ENCODE data around the gene TASL. TPM values are rescaled to one million over a fixed set of nuclear protein-coding genes. Genes with fewer than 3 reads are reported as not detected.

Gene TASL
- total RNA-seq, 1 donor from 2014 or later = not detected

GRCh38 chrX:30590368-30590767 lies 12.8 kb upstream of the TASL start:
- H3K4me1 ChIP-seq = no peaks in the 10 kb centered on the region
- H3K27ac ChIP-seq = no peak overlapping the region
- peaks cover 2% of the 10 kb centered on the region for H3K9me3 Mint-ChIP-seq
- no peak overlapping the region for H2AFZ ChIP-seq (replicated peaks)
- H3K4me3 ChIP-seq = no peak overlapping the region
- TF ChIP-seq EZH2 (IDR thresholded peaks at IDR 0.05) = no peak
- no peak for TF ChIP-seq EZH2phosphoT487 (IDR thresholded peaks at IDR 0.05)
- TF ChIP-seq CTCF (IDR thresholded peaks at IDR 0.05) = no peak
- no peak overlapping the region for H3K9ac ChIP-seq
- no peaks in the 10 kb centered on the region for H3F3A ChIP-seq (ENCODE audit: low read depth)
- H3K4me3 Mint-ChIP-seq = no peak overlapping the region
- no peak overlapping the region for H3K4me2 ChIP-seq
- no peaks in the 10 kb centered on the region for H3K36me3 ChIP-seq
- no peak overlapping the region for H3K27ac Mint-ChIP-seq
- no peaks in the 10 kb centered on the region for H3K36me3 Mint-ChIP-seq
- no peaks in the 10 kb centered on the region for H3K27me3 Mint-ChIP-seq (ENCODE audit: insufficient read depth, low read depth)
- H3K9me3 ChIP-seq (ENCODE audit: low read depth) = no peaks in the 10 kb centered on the region
- no peaks in the 10 kb centered on the region for H3K4me1 Mint-ChIP-seq
- no peaks in the 10 kb centered on the region for H4K20me1 ChIP-seq (ENCODE audit: low read depth)
- DNase-seq (ENCODE audit: low spot score) = no peak
- no peaks in the 10 kb centered on the region for H3K27me3 ChIP-seq
- H3K79me2 ChIP-seq (ENCODE audit: low read depth) = no peaks in the 10 kb centered on the region

DNA sequence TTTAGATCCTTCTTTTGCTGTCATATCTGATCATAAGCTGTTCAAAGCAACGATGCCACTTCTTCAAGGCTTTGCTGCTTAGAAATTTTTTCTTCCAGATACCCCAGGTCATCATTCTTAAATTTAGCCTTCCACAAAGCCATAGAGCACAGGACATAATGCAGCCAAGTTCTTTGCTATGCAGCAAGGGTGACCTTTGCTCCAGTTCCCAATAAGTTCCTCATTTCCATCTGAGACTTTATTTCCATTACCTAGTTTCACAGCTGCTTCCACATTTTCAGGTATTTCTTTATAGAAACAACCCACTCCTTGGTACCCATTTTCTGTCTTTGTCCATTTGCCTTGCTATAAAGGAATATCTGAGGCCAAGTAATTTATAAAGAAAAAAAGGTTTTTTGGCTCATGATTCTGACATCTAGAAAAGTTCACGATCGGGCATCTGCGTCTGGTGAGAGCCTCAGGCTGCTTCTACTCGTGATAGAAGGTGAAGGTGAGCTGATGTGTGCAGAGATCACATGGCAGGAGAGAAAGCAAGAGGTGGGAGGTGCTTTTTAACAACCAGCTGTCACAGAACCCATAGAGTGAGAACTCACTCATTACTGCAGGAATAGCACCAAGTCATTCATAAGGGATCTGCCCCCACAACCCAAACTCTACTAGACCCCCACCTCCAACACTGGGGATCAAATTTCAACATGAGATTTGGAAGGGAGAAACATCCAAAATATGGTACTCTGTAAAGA lies 11.8 kb upstream of the TASL start:
- no peak overlapping the region for H3K4me3 Mint-ChIP-seq
- no peak overlapping the region for H3K27ac ChIP-seq
- H3F3A ChIP-seq (ENCODE audit: low read depth) = no peaks in the 10 kb centered on the region
- no peak for DNase-seq (ENCODE audit: low spot score)
- H3K9ac ChIP-seq = no peak overlapping the region
- no peaks in the 10 kb centered on the region for H3K36me3 ChIP-seq
- no peaks in the 10 kb centered on the region for H3K9me3 ChIP-seq (ENCODE audit: low read depth)
- H3K27me3 Mint-ChIP-seq (ENCODE audit: insufficient read depth, low read depth) = no peaks in the 10 kb centered on the region
- H3K4me1 Mint-ChIP-seq = no peaks in the 10 kb centered on the region
- TF ChIP-seq EZH2phosphoT487 (IDR thresholded peaks at IDR 0.05) (no peak), CTCF (IDR thresholded peaks at IDR 0.05) (no peak), EZH2 (IDR thresholded peaks at IDR 0.05) (no peak)
- no peak overlapping the region for H3K4me3 ChIP-seq
- H3K27me3 ChIP-seq = no peaks in the 10 kb centered on the region
- no peak overlapping the region for H3K4me2 ChIP-seq
- H3K27ac Mint-ChIP-seq = no peak overlapping the region
- H2AFZ ChIP-seq (replicated peaks) = no peak overlapping the region
- no peaks in the 10 kb centered on the region for H4K20me1 ChIP-seq (ENCODE audit: low read depth)
- H3K4me1 ChIP-seq = no peaks in the 10 kb centered on the region
- H3K9me3 Mint-ChIP-seq = peaks cover 2% of the 10 kb centered on the region
- H3K36me3 Mint-ChIP-seq = no peaks in the 10 kb centered on the region
- H3K79me2 ChIP-seq (ENCODE audit: low read depth) = no peaks in the 10 kb centered on the region

DNA sequence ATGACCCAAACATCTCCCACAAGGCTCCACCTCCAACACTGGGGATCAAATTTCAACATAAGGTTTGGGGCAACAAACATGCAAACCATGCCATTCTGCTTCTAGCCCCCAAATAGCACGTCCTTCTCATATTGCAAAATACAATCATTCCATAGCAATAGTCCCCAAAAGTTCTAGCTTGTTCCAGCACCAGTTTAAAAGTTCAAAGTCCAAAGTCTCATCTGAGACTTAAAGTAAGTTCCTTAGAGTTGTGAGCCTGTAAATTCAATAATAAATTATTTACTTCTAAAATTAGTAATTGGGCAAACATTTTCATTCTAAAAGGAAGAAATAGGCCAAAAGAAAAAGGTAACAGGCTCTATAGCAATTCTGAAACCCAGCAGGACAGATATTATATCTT lies 8.9 kb upstream of the TASL start:
- Mint-ChIP-seq H3K9me3 (peaks cover 4% of the 10 kb centered on the region), H3K27me3 (ENCODE audit: insufficient read depth, low read depth) (no peaks in the 10 kb centered on the region), H3K4me1 (no peaks in the 10 kb centered on the region), H3K4me3 (no peak overlapping the region), H3K36me3 (no peaks in the 10 kb centered on the region), H3K27ac (no peak overlapping the region)
- Histone ChIP-seq H3K27ac (no peak overlapping the region), H3K27me3 (no peaks in the 10 kb centered on the region), H3K9ac (no peak overlapping the region), H3F3A (ENCODE audit: low read depth) (no peaks in the 10 kb centered on the region), H3K4me2 (no peak overlapping the region), H3K4me3 (no peak overlapping the region), H2AFZ (replicated peaks) (no peak overlapping the region), H3K79me2 (ENCODE audit: low read depth) (no peaks in the 10 kb centered on the region), H3K36me3 (no peaks in the 10 kb centered on the region), H3K9me3 (ENCODE audit: low read depth) (no peaks in the 10 kb centered on the region), H4K20me1 (ENCODE audit: low read depth) (no peaks in the 10 kb centered on the region), H3K4me1 (no peaks in the 10 kb centered on the region)
- TF ChIP-seq EZH2phosphoT487 (IDR thresholded peaks at IDR 0.05) = no peak
- no peak for DNase-seq (ENCODE audit: low spot score)

GRCh38 chrX:30582664-30583063 lies 5.1 kb upstream of the TASL start:
- Mint-ChIP-seq H3K27ac (no peak overlapping the region), H3K9me3 (peaks cover 2% of the 10 kb centered on the region), H3K4me3 (no peak overlapping the region), H3K36me3 (no peaks in the 10 kb centered on the region), H3K4me1 (no peaks in the 10 kb centered on the region), H3K27me3 (ENCODE audit: insufficient read depth, low read depth) (peaks cover 2% of the 10 kb centered on the region)
- Histone ChIP-seq H3K36me3 (no peaks in the 10 kb centered on the region), H3F3A (ENCODE audit: low read depth) (no peaks in the 10 kb centered on the region), H4K20me1 (ENCODE audit: low read depth) (no peaks in the 10 kb centered on the region), H3K79me2 (ENCODE audit: low read depth) (no peaks in the 10 kb centered on the region), H3K4me3 (no peak overlapping the region), H3K27ac (no peak overlapping the region), H3K4me1 (no peaks in the 10 kb centered on the region), H3K27me3 (no peaks in the 10 kb centered on the region), H3K9ac (no peak overlapping the region), H3K9me3 (ENCODE audit: low read depth) (no peaks in the 10 kb centered on the region), H2AFZ (replicated peaks) (no peak overlapping the region), H3K4me2 (no peak overlapping the region)
- DNase-seq (ENCODE audit: low spot score) = no peak
- no peak for TF ChIP-seq CTCF (IDR thresholded peaks at IDR 0.05)
- TF ChIP-seq EZH2phosphoT487 (IDR thresholded peaks at IDR 0.05) = no peak
- TF ChIP-seq EZH2 (IDR thresholded peaks at IDR 0.05) = no peak
